Mesendoderm (in vitro differentiated cells): ENCODE data around the gene ARHGAP32.
A peak's percentile ranks its signal among the peaks of the same experiment; 100 is the strongest.

Experiments used
- DNase-seq: peaks from one replicate; pipeline ENCODE4 v3.0.0; 2013
- H2AK5ac ChIP-seq: 2 replicates; pipeline ENCODE4 v1.6.1; 2013; ENCODE audit warnings: low read length, inconsistent platforms
- H2BK120ac ChIP-seq: 2 replicates; pipeline ENCODE4 v1.6.1; 2013; ENCODE audit warnings: low read depth, mild to moderate bottlenecking, low read length, moderate library complexity, mixed read lengths
- H2BK15ac ChIP-seq: replicated peaks from 2 replicates; pipeline ENCODE4 v1.6.1; 2013; ENCODE audit warnings: low read depth, mild to moderate bottlenecking, moderate library complexity
- H2BK5ac ChIP-seq: 2 replicates; pipeline ENCODE4 v1.6.1; 2013; ENCODE audit warnings: low read length, inconsistent platforms
- H3K18ac ChIP-seq: 2 replicates; pipeline ENCODE4 v1.6.1; 2013; ENCODE audit warnings: mild to moderate bottlenecking, low read length, mixed read lengths
- H3K23ac ChIP-seq: one replicate; pipeline ENCODE4 v1.6.1; 2013; ENCODE audit warnings: low read length
- H3K27ac ChIP-seq: 2 replicates; pipeline ENCODE4 v1.5.1; 2013; ENCODE audit warnings: low read depth, mild to moderate bottlenecking, inconsistent platforms, low read length, moderate library complexity
- H3K27me3 ChIP-seq: 2 replicates; pipeline ENCODE4 v1.6.1; 2013; ENCODE audit warnings: low read length, control low read depth, mild to moderate bottlenecking, inconsistent platforms; ENCODE audit not compliant: insufficient read depth, poor library complexity
- H3K36me3 ChIP-seq: 2 replicates; pipeline ENCODE4 v1.6.1; 2013; ENCODE audit warnings: low read length, inconsistent platforms; ENCODE audit not compliant: control insufficient read depth, insufficient read depth
- H3K4ac ChIP-seq: one replicate; pipeline ENCODE4 v1.6.1; 2013; ENCODE audit warnings: low read depth, mild to moderate bottlenecking, low read length, moderate library complexity
- H3K4me1 ChIP-seq: 2 replicates; pipeline ENCODE4 v1.6.1; 2013; ENCODE audit warnings: low read depth, low read length, inconsistent platforms; ENCODE audit not compliant: control insufficient read depth
- H3K4me2 ChIP-seq: 2 replicates; pipeline ENCODE4 v1.6.1; 2013; ENCODE audit warnings: low read length
- H3K4me3 ChIP-seq: 2 replicates; pipeline ENCODE4 v1.5.1; 2013; ENCODE audit warnings: mild to moderate bottlenecking, low read length
- H3K56ac ChIP-seq: one replicate; pipeline ENCODE4 v1.6.1; 2013; ENCODE audit warnings: low read length
- H3K79me1 ChIP-seq: 2 replicates; pipeline ENCODE4 v1.6.1; 2013; ENCODE audit warnings: low read length, inconsistent platforms
- H3K79me2 ChIP-seq: 2 replicates; pipeline ENCODE4 v1.6.1; 2013; ENCODE audit warnings: mild to moderate bottlenecking, low read length; ENCODE audit not compliant: control insufficient read depth, insufficient read depth
- H3K9ac ChIP-seq: 2 replicates; pipeline ENCODE4 v1.6.1; 2013; ENCODE audit warnings: low read length, inconsistent platforms
- H4K5ac ChIP-seq: one replicate; pipeline ENCODE4 v1.6.1; 2013; ENCODE audit warnings: low read length
- H4K8ac ChIP-seq: one replicate; pipeline ENCODE4 v1.6.1; 2013; ENCODE audit warnings: low read depth, mild to moderate bottlenecking, control low read depth, low read length, moderate library complexity
- WGBS: extraction: QIAGEN DNeasy Blood & Tissue Kit; methylation state at CpG from one replicate; pipeline ENCODE4 v1.1.7; 2013; ENCODE audit warnings: low lambda C conversion rate, missing lambda C conversion rate; ENCODE audit not compliant: insufficient coverage; ENCODE audit errors: extremely low coverage; 5-methylcytosine and 5-hydroxymethylcytosine counted together

The ARHGAP32 gene

GRCh38 chr11:129222158-129222557 lies 30.0 kb upstream of the ARHGAP32 start:
- Histone ChIP-seq H3K9ac (no peak overlapping the region), H3K27me3 (no peaks in the 10 kb centered on the region), H3K4me1 (peaks cover 5% of the 10 kb centered on the region), H3K4me3 (no peak overlapping the region), H3K56ac (no peak overlapping the region), H3K79me2 (peaks cover 2% of the 10 kb centered on the region), H3K4ac (no peak overlapping the region), H3K18ac (no peak overlapping the region), H2BK15ac (no peak overlapping the region), H2BK120ac (no peak overlapping the region), H4K8ac (no peak overlapping the region), H3K79me1 (peaks cover 4% of the 10 kb centered on the region), H4K5ac (no peak overlapping the region), H3K36me3 (no peaks in the 10 kb centered on the region), H2BK5ac (no peak overlapping the region), H3K23ac (no peak overlapping the region), H3K4me2 (no peak overlapping the region), H3K27ac (no peak overlapping the region), H2AK5ac (no peak overlapping the region)
- DNase-seq: no peak
- no CpG with 5 or more reads among the region's 3 CpGs for WGBS

- peaks cover 11% of the 10 kb centered on the region for H3K4me1 ChIP-seq
- no peak overlapping the region for H2BK120ac ChIP-seq
- no peak overlapping the region for H3K4me2 ChIP-seq
- H3K4me3 ChIP-seq: no peak overlapping the region
- H2AK5ac ChIP-seq: no peak overlapping the region
- no peak overlapping the region for H3K23ac ChIP-seq
- H3K27me3 ChIP-seq: no peaks in the 10 kb centered on the region
- no peak overlapping the region for H3K18ac ChIP-seq
- H3K4ac ChIP-seq: no peak overlapping the region
- H3K79me1 ChIP-seq: peaks cover 6% of the 10 kb centered on the region
- no peak overlapping the region for H3K9ac ChIP-seq
- H3K27ac ChIP-seq: peak overlapping the region; percentile 33
- WGBS: no CpG with 5 or more reads among the region's 8 CpGs
- no peak overlapping the region for H4K5ac ChIP-seq
- peaks cover 5% of the 10 kb centered on the region for H3K79me2 ChIP-seq
- peak; percentile 97 for DNase-seq
- H3K56ac ChIP-seq: no peak overlapping the region
- H3K36me3 ChIP-seq: no peaks in the 10 kb centered on the region
- H2BK5ac ChIP-seq: no peak overlapping the region
- H2BK15ac ChIP-seq: no peak overlapping the region
- H4K8ac ChIP-seq: no peak overlapping the region
Measured at GRCh38 chr11:129215506-129216245, 23.6 kb upstream of the ARHGAP32 start.

GRCh38 chr11:129214710-129215295 lies 22.7 kb upstream of the ARHGAP32 start:
- no peak overlapping the region for H3K56ac ChIP-seq
- H2BK15ac ChIP-seq: no peak overlapping the region
- H2BK120ac ChIP-seq: no peak overlapping the region
- H3K4me3 ChIP-seq: no peak overlapping the region
- H4K8ac ChIP-seq: no peak overlapping the region
- no CpG with 5 or more reads among the region's 6 CpGs for WGBS
- no peak overlapping the region for H3K4me2 ChIP-seq
- H3K9ac ChIP-seq: no peak overlapping the region
- no peak overlapping the region for H3K23ac ChIP-seq
- no peaks in the 10 kb centered on the region for H3K27me3 ChIP-seq
- H3K36me3 ChIP-seq: no peaks in the 10 kb centered on the region
- no peak overlapping the region for H2AK5ac ChIP-seq
- peaks cover 13% of the 10 kb centered on the region for H3K4me1 ChIP-seq
- H3K18ac ChIP-seq: no peak overlapping the region
- H3K4ac ChIP-seq: no peak overlapping the region
- no peak overlapping the region for H4K5ac ChIP-seq
- DNase-seq: no peak
- peaks cover 6% of the 10 kb centered on the region for H3K79me1 ChIP-seq
- no peak overlapping the region for H3K27ac ChIP-seq
- peaks cover 5% of the 10 kb centered on the region for H3K79me2 ChIP-seq
- no peak overlapping the region for H2BK5ac ChIP-seq

- H3K27ac ChIP-seq: no peak overlapping the region
- no CpG with 5 or more reads among the region's 3 CpGs for WGBS
Measured at GRCh38 chr11:129213261-129213660, 21.1 kb upstream of the ARHGAP32 start.

GRCh38 chr11:129211397-129211796 lies 19.3 kb upstream of the ARHGAP32 start:
- no peak overlapping the region for H3K18ac ChIP-seq
- H3K4me3 ChIP-seq: no peak overlapping the region
- H4K5ac ChIP-seq: no peak overlapping the region
- H4K8ac ChIP-seq: no peak overlapping the region
- no peak overlapping the region for H2AK5ac ChIP-seq
- H3K79me1 ChIP-seq: peaks cover 5% of the 10 kb centered on the region
- H3K23ac ChIP-seq: no peak overlapping the region
- H3K79me2 ChIP-seq: peaks cover 3% of the 10 kb centered on the region
- no CpG with 5 or more reads among the region's 2 CpGs for WGBS
- peaks cover 9% of the 10 kb centered on the region for H3K4me1 ChIP-seq
- no peak overlapping the region for H3K4me2 ChIP-seq
- H2BK5ac ChIP-seq: no peak overlapping the region
- no peaks in the 10 kb centered on the region for H3K36me3 ChIP-seq
- no peak overlapping the region for H3K56ac ChIP-seq
- H3K27ac ChIP-seq: no peak overlapping the region
- DNase-seq: no peak
- H2BK120ac ChIP-seq: no peak overlapping the region
- H3K9ac ChIP-seq: no peak overlapping the region
- H3K27me3 ChIP-seq: no peaks in the 10 kb centered on the region
- H3K4ac ChIP-seq: no peak overlapping the region
- H2BK15ac ChIP-seq: no peak overlapping the region

More at GRCh38 chr11:129213261-129213660, 21.1 kb upstream of the ARHGAP32 start:
- H4K5ac ChIP-seq: no peak overlapping the region
- no peaks in the 10 kb centered on the region for H3K27me3 ChIP-seq
- peaks cover 9% of the 10 kb centered on the region for H3K4me1 ChIP-seq
- H3K23ac ChIP-seq: no peak overlapping the region
- DNase-seq: no peak
- no peak overlapping the region for H3K4me3 ChIP-seq
- H2AK5ac ChIP-seq: no peak overlapping the region
- H2BK120ac ChIP-seq: no peak overlapping the region
- no peak overlapping the region for H2BK5ac ChIP-seq
- H2BK15ac ChIP-seq: no peak overlapping the region
- H3K18ac ChIP-seq: no peak overlapping the region
- no peak overlapping the region for H3K9ac ChIP-seq
- no peak overlapping the region for H3K4me2 ChIP-seq
- no peak overlapping the region for H4K8ac ChIP-seq
- H3K4ac ChIP-seq: no peak overlapping the region
- peaks cover 5% of the 10 kb centered on the region for H3K79me2 ChIP-seq
- H3K56ac ChIP-seq: no peak overlapping the region
- peaks cover 6% of the 10 kb centered on the region for H3K79me1 ChIP-seq
- no peaks in the 10 kb centered on the region for H3K36me3 ChIP-seq
